GM21717 (cell line): ENCODE data around the gene RHD.
"Not testable (repeated sequence)": the region's sequence is repeated elsewhere in the genome, so short reads cannot be mapped to it uniquely, and the experiment has no call there.

Source experiments
- ATAC-seq: cut with Tn5 transposase; IDR thresholded peaks from one replicate; pipeline ENCODE4 v1.9.1; 2021; ENCODE audit warnings: mild to moderate bottlenecking, moderate library complexity; ENCODE audit not compliant: unreplicated experiment

Gene RHD

DNA sequence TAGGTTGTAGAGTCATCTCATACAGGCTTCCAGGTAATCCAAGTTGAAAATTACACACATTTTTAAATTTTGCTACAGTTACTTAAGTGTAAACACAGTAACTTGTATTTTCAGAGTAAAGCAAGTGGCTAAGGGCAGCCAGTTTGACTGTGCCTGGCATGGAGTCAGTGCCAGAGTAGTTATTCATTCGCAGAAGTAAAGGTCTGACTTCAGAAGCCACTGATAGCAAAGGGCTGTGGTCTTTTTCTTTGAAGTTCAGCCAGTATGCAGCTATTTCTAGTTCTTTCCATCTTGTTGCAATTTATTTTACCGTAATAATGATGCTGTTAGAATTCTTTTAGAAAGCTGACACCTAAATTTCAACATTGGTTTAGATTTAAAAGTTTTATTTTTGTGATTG lies 75.2 kb downstream of the RHD start:
- no peak for ATAC-seq

DNA sequence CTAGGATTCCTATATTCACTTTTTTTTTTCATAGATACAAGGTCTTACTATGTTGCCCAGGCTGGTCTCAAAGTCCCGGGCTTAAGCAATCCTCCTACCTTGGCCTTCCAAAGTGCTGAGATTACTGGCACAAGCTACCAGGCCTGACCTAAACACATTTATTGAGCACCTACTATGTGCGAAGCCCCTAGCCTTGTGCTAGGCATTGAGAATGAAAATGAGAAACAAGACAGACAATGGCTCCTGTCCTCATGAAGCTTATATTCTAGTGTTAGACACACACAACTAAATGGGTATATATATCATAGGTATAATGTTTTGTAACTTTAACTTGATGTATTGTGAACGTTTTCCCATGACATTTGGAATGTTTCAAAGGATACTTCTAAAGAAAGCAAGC lies 77.3 kb downstream of the RHD start:
- no peak for ATAC-seq

DNA sequence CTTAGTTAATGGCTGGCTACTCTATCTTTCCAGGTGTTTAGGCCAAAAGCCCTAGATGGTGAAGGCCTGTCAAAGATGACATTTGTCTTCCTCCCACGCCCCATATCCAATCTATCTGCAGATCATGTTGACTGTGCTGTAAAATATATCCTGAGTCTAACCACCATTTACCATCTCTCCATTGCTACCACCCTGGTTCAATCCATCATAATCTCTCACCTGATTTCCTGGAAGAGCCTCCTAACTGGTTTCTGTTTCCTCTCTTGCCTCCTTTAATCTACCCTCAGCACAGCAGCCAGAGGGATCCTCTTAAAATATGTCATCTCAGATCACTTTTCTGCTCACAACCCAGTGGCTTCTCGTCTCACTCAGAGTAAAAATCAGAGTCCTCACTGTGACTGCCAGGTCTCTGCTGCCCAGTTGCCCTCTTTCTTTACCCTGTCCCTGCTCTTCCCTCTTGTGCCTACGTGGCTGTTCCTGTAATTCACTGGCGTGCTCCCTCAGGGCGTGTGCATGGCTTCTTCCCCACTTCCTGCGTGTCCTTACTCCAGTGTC lies 83.6 kb downstream of the RHD start:
- no peak for ATAC-seq

DNA sequence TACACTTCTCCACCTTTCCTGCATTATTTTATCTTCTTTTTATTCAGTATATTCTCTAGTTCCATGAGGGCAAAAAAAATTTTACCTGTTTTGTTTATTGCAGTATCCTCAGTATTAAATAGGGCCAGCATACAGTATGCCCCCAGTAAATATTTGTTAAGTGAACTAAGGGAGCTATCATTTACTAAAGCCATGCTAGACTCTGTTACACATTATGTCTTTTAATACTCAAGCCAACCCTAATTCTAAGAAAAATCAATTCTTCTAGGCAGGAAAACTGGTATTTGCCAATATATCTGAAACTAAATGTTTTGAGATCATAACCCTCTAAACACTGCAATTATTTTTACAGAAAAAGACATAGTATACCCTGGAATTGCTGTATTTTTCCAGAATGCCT lies 84.1 kb downstream of the RHD start:
- ATAC-seq = no peak

DNA sequence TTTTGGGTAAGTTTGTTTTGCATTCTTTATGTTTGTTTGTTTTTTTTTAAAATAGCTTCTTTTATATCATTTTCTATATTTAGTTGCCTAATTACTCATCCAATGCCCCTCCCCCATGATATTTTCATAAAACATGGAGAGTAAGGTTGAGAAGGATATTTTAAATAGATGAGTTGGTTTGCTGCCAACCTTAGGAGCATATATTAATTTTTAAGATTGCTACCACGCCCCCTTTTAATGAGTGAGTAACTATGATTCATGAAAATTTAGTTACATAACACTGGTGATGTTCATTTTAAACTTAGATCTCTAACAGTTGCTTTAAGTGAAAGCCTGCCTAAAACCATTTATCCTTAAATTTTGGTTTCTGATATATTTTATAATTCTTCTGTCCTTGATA lies 84.5 kb downstream of the RHD start:
- ATAC-seq = no peak

DNA sequence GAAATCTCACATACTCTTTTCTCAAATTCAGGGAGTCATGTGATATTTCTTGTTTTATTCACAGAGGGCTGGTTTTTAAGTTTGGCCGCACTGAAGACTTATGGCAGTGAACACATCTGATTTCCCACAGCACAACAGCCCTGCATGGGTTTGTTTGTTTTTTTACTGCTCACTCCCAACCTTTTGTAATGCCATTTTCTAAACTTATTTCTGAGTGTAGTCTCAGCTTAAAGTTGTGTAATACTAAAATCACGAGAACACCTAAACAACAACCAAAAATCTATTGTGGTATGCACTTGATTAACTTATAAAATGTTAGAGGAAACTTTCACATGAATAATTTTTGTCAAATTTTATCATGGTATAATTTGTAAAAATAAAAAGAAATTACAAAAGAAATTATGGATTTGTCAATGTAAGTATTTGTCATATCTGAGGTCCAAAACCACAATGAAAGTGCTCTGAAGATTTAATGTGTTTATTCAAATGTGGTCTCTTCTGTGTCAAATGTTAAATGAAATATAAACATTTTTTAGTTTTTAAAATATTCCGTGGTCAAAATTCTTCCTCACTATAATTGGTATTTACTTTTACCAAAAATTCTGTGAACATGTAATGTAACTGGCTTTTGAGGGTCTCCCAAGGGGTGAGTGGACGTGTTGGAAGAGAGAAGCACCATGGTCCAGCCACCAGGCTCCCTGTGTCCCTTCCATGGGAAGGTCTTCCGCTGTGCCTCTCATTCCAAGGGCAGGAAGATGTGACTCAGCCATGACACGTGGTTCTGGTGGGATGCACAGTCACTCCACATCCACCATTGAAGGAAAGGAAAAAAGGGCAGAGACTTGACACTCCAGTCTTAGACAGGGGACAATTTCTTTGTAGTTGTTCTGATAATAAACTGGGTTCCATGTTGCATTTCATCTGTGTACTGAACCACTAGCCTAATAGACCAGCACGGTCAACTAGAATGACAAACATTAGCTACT lies 88.6 kb downstream of the RHD start:
- no peak for ATAC-seq

DNA sequence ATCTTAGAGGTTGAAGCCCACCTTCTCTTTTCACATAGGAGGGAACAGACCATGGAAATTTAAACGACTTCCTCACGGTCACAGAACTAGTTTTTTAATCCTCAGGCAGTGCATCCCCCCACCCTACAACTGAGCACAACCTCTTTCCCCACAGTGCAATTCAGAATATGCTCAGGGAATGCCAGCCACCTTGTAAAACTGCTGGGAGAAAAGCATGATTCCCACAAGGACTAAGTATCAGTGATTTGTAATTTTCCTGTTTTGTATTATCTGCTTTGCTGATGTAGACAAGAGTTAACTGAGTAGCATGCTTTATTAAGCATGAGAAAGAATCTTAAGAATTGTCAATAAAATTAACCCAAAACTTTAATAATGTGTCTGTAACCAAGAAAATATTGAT lies 89.6 kb downstream of the RHD start:
- ATAC-seq = no peak

DNA sequence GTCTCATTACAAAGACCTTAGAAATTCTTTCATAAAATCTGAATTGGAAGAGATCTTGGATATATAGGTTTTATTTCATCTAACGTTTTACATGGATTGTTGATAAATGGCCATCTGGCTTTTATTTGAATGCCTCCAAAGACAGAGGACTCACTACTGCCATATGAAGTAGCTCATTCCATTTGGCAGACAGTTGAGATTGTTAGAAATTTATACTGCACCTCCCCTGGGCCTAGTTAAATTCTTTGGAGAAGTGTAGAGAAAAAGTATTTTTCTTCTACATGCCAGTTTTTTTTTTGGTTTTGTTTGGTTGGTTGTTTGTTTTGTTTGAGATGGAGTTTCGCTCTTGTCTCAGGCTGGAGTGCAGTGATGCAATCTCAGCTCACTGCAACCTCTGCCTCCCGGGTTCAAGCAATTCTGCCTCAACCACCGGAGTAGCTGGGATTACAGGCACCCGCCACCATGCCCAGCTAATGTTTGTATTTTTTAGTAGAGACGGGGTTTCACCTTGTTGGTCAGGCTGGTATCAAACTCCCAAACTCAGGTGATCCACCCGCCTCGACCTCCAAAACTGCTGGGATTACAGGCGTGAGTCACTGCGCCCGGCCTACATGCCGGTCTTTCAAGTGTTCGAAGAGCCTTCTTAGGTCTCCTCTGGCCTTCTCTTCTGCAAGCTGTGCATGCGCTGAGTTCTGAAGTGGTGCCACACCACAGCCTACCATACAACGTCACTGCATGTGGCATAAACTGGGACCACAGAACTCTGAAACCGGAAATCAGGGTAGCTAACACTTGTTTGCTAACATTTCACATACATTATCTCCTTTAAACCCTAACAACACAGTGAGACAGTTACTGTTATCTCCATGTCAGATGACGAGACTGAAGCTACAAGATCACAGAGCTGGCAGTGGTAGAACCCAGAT lies 90.6 kb downstream of the RHD start:
- not testable (repeated sequence) for ATAC-seq

DNA sequence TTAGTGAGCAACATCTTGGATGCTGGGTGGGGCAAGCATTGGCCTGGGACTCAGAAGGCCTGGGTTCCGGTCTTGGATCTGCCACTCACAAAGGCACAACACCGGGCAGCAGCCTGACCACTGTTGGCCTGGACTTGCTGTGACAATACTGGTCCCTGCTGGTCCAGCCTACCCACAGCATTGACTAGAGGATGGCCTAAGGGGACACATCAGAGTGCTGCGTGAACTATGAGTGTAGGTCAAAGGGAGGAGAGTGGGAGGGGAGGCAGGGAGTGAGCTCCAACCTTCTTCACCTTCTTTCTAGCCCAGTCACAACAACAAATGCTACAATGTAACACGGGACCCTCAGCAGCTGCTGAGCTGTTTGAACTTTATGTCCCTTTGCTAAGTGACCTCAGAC lies 96.9 kb downstream of the RHD start:
- no peak for ATAC-seq

DNA sequence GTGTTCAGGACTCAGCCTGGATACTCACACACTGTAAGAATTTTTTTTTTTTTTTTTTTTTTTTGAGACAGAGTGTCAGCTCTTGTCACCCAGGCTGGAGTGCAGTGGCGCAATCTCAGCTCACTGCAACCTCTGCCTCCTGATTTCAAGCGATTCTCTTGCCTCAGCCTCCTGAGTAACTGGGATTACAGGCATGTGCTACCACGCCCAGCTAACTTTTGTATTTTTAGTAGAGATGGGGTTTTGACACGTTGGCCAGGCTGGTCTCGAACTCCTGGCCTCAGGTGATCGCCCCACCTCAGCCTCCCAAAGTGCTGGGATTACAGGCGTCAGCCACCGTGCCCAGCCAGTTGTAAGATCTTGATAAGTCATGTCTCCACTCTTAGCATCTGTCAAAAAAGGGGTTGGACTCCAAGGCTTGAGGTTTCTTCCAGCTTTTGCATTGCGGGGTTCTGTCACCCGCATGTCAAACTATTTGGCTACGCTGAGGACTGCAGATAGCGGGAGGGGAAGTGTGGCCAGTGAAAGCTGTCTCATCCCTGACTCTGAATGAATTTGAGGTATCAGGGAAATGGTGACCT lies 97.5 kb downstream of the RHD start:
- ATAC-seq = not testable (repeated sequence)

DNA sequence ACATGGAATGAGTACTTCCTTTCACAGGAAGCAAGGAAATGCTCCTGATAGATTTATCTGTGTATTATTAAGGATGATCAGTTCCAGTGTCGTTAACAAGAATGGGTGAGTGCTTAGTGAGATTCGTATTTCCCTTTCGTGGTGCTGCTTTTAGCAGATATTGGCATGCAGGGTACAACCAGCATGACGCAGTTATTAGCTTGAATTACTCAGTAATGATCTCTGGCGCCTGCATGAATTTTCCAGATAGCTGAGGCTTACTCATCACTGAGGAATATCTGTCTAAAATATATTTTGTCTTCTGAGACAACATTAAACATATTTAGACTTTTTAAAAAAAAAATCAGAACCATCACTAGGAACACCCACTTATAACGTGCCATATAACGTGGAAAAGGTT lies 99.4 kb downstream of the RHD start:
- not testable (repeated sequence) for ATAC-seq

DNA sequence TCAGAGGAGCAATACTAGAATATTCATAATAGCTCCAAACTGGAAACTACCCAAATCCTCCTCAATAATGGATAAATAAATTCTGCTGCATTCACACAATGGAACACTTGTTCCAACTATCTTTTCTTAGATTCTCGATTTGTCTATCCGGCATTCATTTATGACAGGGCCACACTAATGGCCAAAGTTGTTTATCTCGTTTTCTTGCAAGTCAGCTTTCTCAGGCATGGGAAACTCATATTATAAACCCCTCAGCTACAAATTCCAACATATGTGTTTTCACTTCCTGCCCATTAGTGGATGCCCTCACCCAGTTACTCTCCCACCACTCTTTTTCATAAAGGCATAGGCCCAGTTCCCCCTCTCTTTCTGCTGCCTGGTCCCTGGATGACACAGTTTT lies 106.1 kb downstream of the RHD start:
- ATAC-seq = not testable (repeated sequence)
